ENCODE measurements around the gene SOX5. TPM values are rescaled to one million over a fixed set of nuclear protein-coding genes. Genes with fewer than 3 reads are reported as not detected.

The SOX5 gene
- total RNA-seq, 1 donor from 2014 or later, result 11.1 TPM

GRCh38 chr12:23817345-23817744, 132.1 kb downstream of the SOX5 start:
- H3K9me3 Mint-ChIP-seq (ENCODE audit: low read depth), result peaks cover 6% of the 10 kb centered on the region
- DNase-seq (ENCODE audit: low spot score), result no peak
- H3K27me3 Mint-ChIP-seq (ENCODE audit: low read depth), result no peaks in the 10 kb centered on the region
- H3K4me3 Mint-ChIP-seq (ENCODE audit: unreplicated experiment), result no peak overlapping the region
- H3K27ac Mint-ChIP-seq (ENCODE audit: unreplicated experiment), result no peak overlapping the region
- TF ChIP-seq CTCF (IDR thresholded peaks at IDR 0.05), result no peak
- H3K4me1 Mint-ChIP-seq (ENCODE audit: low read depth), result no peaks in the 10 kb centered on the region
- no peaks in the 10 kb centered on the region for H3K36me3 Mint-ChIP-seq (ENCODE audit: low read depth)

- H3K4me3 Mint-ChIP-seq (ENCODE audit: unreplicated experiment), result no peak overlapping the region
- no peak overlapping the region for H3K27ac Mint-ChIP-seq (ENCODE audit: unreplicated experiment)
- no peaks in the 10 kb centered on the region for H3K4me1 Mint-ChIP-seq (ENCODE audit: low read depth)
- DNase-seq (ENCODE audit: low spot score), result no peak
- no peaks in the 10 kb centered on the region for H3K27me3 Mint-ChIP-seq (ENCODE audit: low read depth)
- no peaks in the 10 kb centered on the region for H3K9me3 Mint-ChIP-seq (ENCODE audit: low read depth)
- no peak for TF ChIP-seq CTCF (IDR thresholded peaks at IDR 0.05)
- no peaks in the 10 kb centered on the region for H3K36me3 Mint-ChIP-seq (ENCODE audit: low read depth)
These were observed 133.0 kb downstream of the SOX5 start for GRCh38 chr12:23816394-23816851.

- no peaks in the 10 kb centered on the region for H3K36me3 Mint-ChIP-seq (ENCODE audit: low read depth)
- no peaks in the 10 kb centered on the region for H3K4me1 Mint-ChIP-seq (ENCODE audit: low read depth)
- DNase-seq (ENCODE audit: low spot score), result no peak
- H3K9me3 Mint-ChIP-seq (ENCODE audit: low read depth), result no peaks in the 10 kb centered on the region
- H3K27me3 Mint-ChIP-seq (ENCODE audit: low read depth), result no peaks in the 10 kb centered on the region
- no peak overlapping the region for H3K4me3 Mint-ChIP-seq (ENCODE audit: unreplicated experiment)
- TF ChIP-seq CTCF (IDR thresholded peaks at IDR 0.05), result no peak
- H3K27ac Mint-ChIP-seq (ENCODE audit: unreplicated experiment), result no peak overlapping the region
These were observed 133.7 kb downstream of the SOX5 start for GRCh38 chr12:23815810-23816209.

GRCh38 chr12:23813206-23813605, 136.3 kb downstream of the SOX5 start:
- Mint-ChIP-seq H3K27ac (ENCODE audit: unreplicated experiment) (no peak overlapping the region), H3K36me3 (ENCODE audit: low read depth) (no peaks in the 10 kb centered on the region), H3K4me1 (ENCODE audit: low read depth) (no peaks in the 10 kb centered on the region), H3K4me3 (ENCODE audit: unreplicated experiment) (no peak overlapping the region), H3K9me3 (ENCODE audit: low read depth) (no peaks in the 10 kb centered on the region), H3K27me3 (ENCODE audit: low read depth) (no peaks in the 10 kb centered on the region)
- no peak for TF ChIP-seq CTCF (IDR thresholded peaks at IDR 0.05)
- no peak for DNase-seq (ENCODE audit: low spot score)

- no peak for TF ChIP-seq CTCF (IDR thresholded peaks at IDR 0.05)
- H3K4me3 Mint-ChIP-seq (ENCODE audit: unreplicated experiment), result no peak overlapping the region
- no peaks in the 10 kb centered on the region for H3K36me3 Mint-ChIP-seq (ENCODE audit: low read depth)
- H3K9me3 Mint-ChIP-seq (ENCODE audit: low read depth), result no peaks in the 10 kb centered on the region
- H3K4me1 Mint-ChIP-seq (ENCODE audit: low read depth), result no peaks in the 10 kb centered on the region
- H3K27me3 Mint-ChIP-seq (ENCODE audit: low read depth), result no peaks in the 10 kb centered on the region
- no peak overlapping the region for H3K27ac Mint-ChIP-seq (ENCODE audit: unreplicated experiment)
- DNase-seq (ENCODE audit: low spot score), result no peak
These were observed 139.1 kb downstream of the SOX5 start for GRCh38 chr12:23810329-23810902.

Measured in chondrocyte (in vitro differentiated cells).